Measurements from ENCODE around the gene GRWD1.

GRCh38 chr19:48484931-48485612 is 39.3 kb downstream of the GRWD1 start:
- TF ChIP-seq CTCF (IDR thresholded peaks at IDR 0.05 in 4 of 5, conservative IDR thresholded peaks at IDR 0.05 in 1 of 5), result no peak
- no peak for TF ChIP-seq POLR2A (IDR thresholded peaks at IDR 0.05)

Data from gastrocnemius medialis (tissue), 4 donors.